OCI-LY7 (cell line): Measurements from ENCODE around the gene LRRC71. TPM values are rescaled to one million over a fixed set of nuclear protein-coding genes. Genes with fewer than 3 reads are reported as not detected.

Source experiments
- BruUV-seq: library from RNA; stranded (reverse); fragments of 400-500 nt; replicated peaks from 2 replicates; lab custom pipeline; 2021; lab: Mats Ljungman, UMichigan
- CTCF ChIA-PET: fragments of 300-600 bp; sonication (Branson Sonifier 250); formaldehyde crosslinking; loops from one replicate; lab custom pipeline; 2022; ENCODE audit warnings: antibody characterized with exemption; ENCODE audit not compliant: unreplicated experiment; lab: Charles Lee
- POLR2A ChIA-PET: fragments of 300-600 bp; sonication (Branson Sonifier 250); formaldehyde crosslinking; loops from one replicate; lab custom pipeline; 2022; ENCODE audit warnings: antibody characterized with exemption; lab: Charles Lee
- DNase-seq: peaks from one replicate; pipeline ENCODE4 v3.0.0-alpha.2; 2015; ENCODE audit warnings: low spot score
- H2AFZ ChIP-seq: fragments of 200-600 bp; sonication (generic), shearing (Covaris generic); 2 replicates; pipeline ENCODE4 v1.6.1; 2014; ENCODE audit warnings: mild to moderate bottlenecking, antibody characterized with exemption, low read length, moderate library complexity
- H3K27ac ChIP-seq: fragments of 200-600 bp; sonication (generic); 2 replicates; pipeline ENCODE4 v1.5.1; 2014; ENCODE audit warnings: mixed run types, low read depth, mild to moderate bottlenecking, moderate library complexity, low read length, inconsistent platforms; ENCODE audit not compliant: poor library complexity, severe bottlenecking
- H3K36me3 ChIP-seq: fragments of 200-600 bp; sonication (generic); 2 replicates; pipeline ENCODE4 v1.6.1; 2014; ENCODE audit warnings: mild to moderate bottlenecking, antibody characterized with exemption, low read length, moderate library complexity, mixed read lengths; ENCODE audit not compliant: insufficient read depth
- H3K4me1 ChIP-seq: fragments of 200-600 bp; sonication (generic); 2 replicates; pipeline ENCODE4 v1.5.1; 2014; ENCODE audit warnings: mild to moderate bottlenecking, low read length; ENCODE audit not compliant: insufficient read depth, poor library complexity, severe bottlenecking
- H3K4me2 ChIP-seq: fragments of 200-600 bp; sonication (generic); 2 replicates; pipeline ENCODE4 v1.6.1; 2014; ENCODE audit warnings: mild to moderate bottlenecking, low read length
- H3K4me3 ChIP-seq: fragments of 200-600 bp; sonication (generic); 2 replicates; pipeline ENCODE4 v1.5.1; 2014; ENCODE audit warnings: mild to moderate bottlenecking, low read depth, low read length; ENCODE audit not compliant: poor library complexity, severe bottlenecking
- H3K79me2 ChIP-seq: fragments of 200-600 bp; sonication (generic); 2 replicates; pipeline ENCODE4 v1.6.1; 2016; ENCODE audit warnings: low read depth, mild to moderate bottlenecking, low read length, moderate library complexity, mixed read lengths; ENCODE audit not compliant: insufficient read depth
- H3K9me2 ChIP-seq: fragments of 200-600 bp; sonication (generic); 2 replicates; pipeline ENCODE4 v1.6.1; 2016; ENCODE audit warnings: mild to moderate bottlenecking, low read length, mixed read lengths; ENCODE audit not compliant: insufficient read depth
- H3K9me3 ChIP-seq: fragments of 200-600 bp; sonication (generic); 2 replicates; pipeline ENCODE4 v1.6.1; 2014; ENCODE audit warnings: mild to moderate bottlenecking, mixed run types, low read length, mixed read lengths
- H4K20me1 ChIP-seq: fragments of 200-600 bp; sonication (generic); 2 replicates; pipeline ENCODE4 v1.6.1; 2014; ENCODE audit warnings: mild to moderate bottlenecking, antibody characterized with exemption, low read length, moderate library complexity, mixed read lengths; ENCODE audit not compliant: insufficient read depth
- CTCF ChIP-seq: fragments of 200-600 bp; sonication (generic); conservative IDR thresholded peaks from 2 replicates; pipeline ENCODE4 v1.5.1; 2014; ENCODE audit warnings: mild to moderate bottlenecking, antibody characterized with exemption, low read length, moderate library complexity, mixed read lengths
- EZH2phosphoT487 ChIP-seq: fragments of 200-600 bp; sonication (generic); IDR thresholded peaks from 2 replicates; pipeline ENCODE4 v1.6.1; 2018; ENCODE audit warnings: low read depth, borderline replicate concordance, mild to moderate bottlenecking, mixed run types, antibody characterized with exemption, low read length, moderate library complexity, mixed read lengths
- intact Hi-C: fragments of 100-400 bp; cut with micrococcal nuclease; formaldehyde crosslinking; loops from one replicate; pipeline ENCODE4 v1.10.0; 2022; ENCODE audit not compliant: unreplicated experiment
- total RNA-seq, 2 experiments: library from RNA; depleted of rRNA in 1 of 2; stranded (reverse); fragments of >200 nt in 1 of 2; shearing (Covaris generic) in 1 of 2; gene quantifications; 2 replicates each; pipeline ENCODE4 v1.2.3, GENCODE V29; 2014 to 2022

The LRRC71 gene
- total RNA-seq, 2 experiments from 2014 or later: not detected

- intact Hi-C loops: no loop called here
- no peaks in the 10 kb centered on the region for H4K20me1 ChIP-seq
- no peaks in the 10 kb centered on the region for H3K79me2 ChIP-seq
- H3K4me1 ChIP-seq: no peaks in the 10 kb centered on the region
- H3K27ac ChIP-seq: no peak overlapping the region
- no peak overlapping the region for H3K4me2 ChIP-seq
- no peaks in the 10 kb centered on the region for H3K9me3 ChIP-seq
- no peaks in the 10 kb centered on the region for H3K36me3 ChIP-seq
- DNase-seq: no peak
- ChIA-PET CTCF (interaction anchor here (0.6 kb wide), 1 partner anchor 391 kb away, joined by 5 read pairs; no protein-coding TSS in a partner anchor), POLR2A (no interaction called here)
- no TSS peak for BruUV-seq
- H3K4me3 ChIP-seq: no peak overlapping the region
- H3K9me2 ChIP-seq: no peaks in the 10 kb centered on the region
- H2AFZ ChIP-seq: no peak overlapping the region
- TF ChIP-seq EZH2phosphoT487: no peak
- TF ChIP-seq CTCF: no peak
These were observed 36.5 kb upstream of the LRRC71 start for GRCh38 chr1:156883919-156884318.

DNA sequence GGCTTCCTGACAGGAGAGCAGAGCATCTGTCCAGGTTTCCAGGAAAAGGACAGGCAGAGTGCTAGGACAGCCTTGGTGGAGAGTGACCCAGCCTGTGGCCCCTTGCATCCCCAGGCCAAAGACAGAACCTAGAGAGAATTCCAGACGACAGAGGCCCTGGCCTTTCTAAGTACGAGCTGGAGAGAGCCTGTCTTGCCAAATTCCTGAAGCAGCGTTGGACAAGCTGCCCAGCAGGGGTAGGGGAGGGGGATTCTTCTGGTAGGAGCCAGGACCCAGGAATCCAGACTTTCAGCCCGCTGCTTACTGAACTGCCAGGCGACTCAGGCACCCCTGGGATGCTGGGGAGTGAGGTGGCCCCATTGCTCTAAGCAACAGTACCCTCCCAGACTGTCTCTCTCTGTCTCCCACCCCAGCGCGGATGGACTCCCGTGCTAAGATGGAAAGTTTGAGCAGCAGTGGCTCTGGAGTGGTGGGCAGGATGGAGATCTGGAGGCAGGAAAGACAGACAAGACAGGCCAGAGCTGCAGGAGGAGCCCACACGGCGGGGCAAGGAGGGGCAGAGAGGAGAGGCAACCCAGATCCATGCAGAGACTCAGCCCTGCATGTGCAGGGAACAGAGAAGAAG, 35.8 kb upstream of the LRRC71 start:
- Histone ChIP-seq H3K27ac (no peak overlapping the region), H3K4me1 (no peaks in the 10 kb centered on the region), H3K9me3 (no peaks in the 10 kb centered on the region), H3K4me3 (no peak overlapping the region), H3K79me2 (no peaks in the 10 kb centered on the region), H3K9me2 (no peaks in the 10 kb centered on the region), H3K4me2 (no peak overlapping the region), H4K20me1 (no peaks in the 10 kb centered on the region), H2AFZ (no peak overlapping the region), H3K36me3 (no peaks in the 10 kb centered on the region)
- DNase-seq: no peak
- BruUV-seq: no TSS peak
- TF ChIP-seq CTCF (no peak), EZH2phosphoT487 (no peak)
- CTCF ChIA-PET: no interaction called here
- intact Hi-C loops: no loop called here
- POLR2A ChIA-PET: no interaction called here

DNA sequence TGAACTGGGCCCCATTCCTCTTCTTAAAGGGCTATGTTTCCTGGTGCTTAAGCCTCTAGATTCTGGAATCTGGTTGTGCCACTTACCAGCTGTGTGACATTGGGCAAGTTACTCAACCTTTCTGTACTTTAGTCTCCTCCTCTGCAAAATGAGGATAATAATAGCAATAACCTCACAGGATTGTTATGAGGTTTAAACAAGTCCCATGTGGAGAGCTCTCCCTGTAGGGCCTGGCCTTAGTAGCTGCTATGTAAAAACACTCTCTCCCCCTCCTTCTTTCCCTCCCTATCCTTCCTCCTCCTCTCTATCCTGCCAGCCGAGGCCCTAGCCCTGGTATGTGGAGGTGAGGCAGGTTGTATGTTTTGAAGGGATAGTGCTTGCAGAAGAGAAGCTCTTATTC, 35.1 kb upstream of the LRRC71 start:
- Histone ChIP-seq H3K9me3 (no peaks in the 10 kb centered on the region), H3K4me3 (no peak overlapping the region), H3K36me3 (no peaks in the 10 kb centered on the region), H2AFZ (no peak overlapping the region), H3K79me2 (no peaks in the 10 kb centered on the region), H3K27ac (no peak overlapping the region), H4K20me1 (no peaks in the 10 kb centered on the region), H3K9me2 (no peaks in the 10 kb centered on the region), H3K4me2 (no peak overlapping the region), H3K4me1 (no peaks in the 10 kb centered on the region)
- BruUV-seq: no TSS peak
- DNase-seq: no peak
- TF ChIP-seq EZH2phosphoT487 (no peak), CTCF (no peak)
- ChIA-PET POLR2A (interaction anchor here (0.6 to 0.9 kb wide), 2 partner anchors 25 to 96 kb away, joined by 3 read pairs; partner anchors contain the start of gene NTRK1), CTCF (no interaction called here)
- intact Hi-C loops: no loop called here
